Measurements from ENCODE around the gene IL3.

The IL3 gene

GRCh38 chr5:132021654-132022053 is 38.8 kb upstream of the IL3 start:
- H3K4me3 ChIP-seq (ENCODE audit: low read depth, low read length), result no peak overlapping the region
- no peak for TF ChIP-seq CTCF (IDR thresholded peaks at IDR 0.05; ENCODE audit: borderline replicate concordance, insufficient read depth, low read depth, low read length)

GRCh38 chr5:132022737-132023136 is 37.7 kb upstream of the IL3 start:
- no peak for TF ChIP-seq CTCF (IDR thresholded peaks at IDR 0.05; ENCODE audit: borderline replicate concordance, insufficient read depth, low read depth, low read length)
- no peak overlapping the region for H3K4me3 ChIP-seq (ENCODE audit: low read depth, low read length)

GRCh38 chr5:132023258-132024116 is 37.0 kb upstream of the IL3 start:
- no peak for TF ChIP-seq CTCF (IDR thresholded peaks at IDR 0.05; ENCODE audit: borderline replicate concordance, insufficient read depth, low read depth, low read length)
- H3K4me3 ChIP-seq (ENCODE audit: low read depth, low read length), result no peak overlapping the region

- H3K4me3 ChIP-seq (ENCODE audit: low read depth, low read length), result no peak overlapping the region
- TF ChIP-seq CTCF (IDR thresholded peaks at IDR 0.05; ENCODE audit: borderline replicate concordance, insufficient read depth, low read depth, low read length), result no peak
These were observed 36.4 kb upstream of the IL3 start for GRCh38 chr5:132024117-132024435.

- no peak for TF ChIP-seq CTCF (IDR thresholded peaks at IDR 0.05; ENCODE audit: borderline replicate concordance, insufficient read depth, low read depth, low read length)
- no peak overlapping the region for H3K4me3 ChIP-seq (ENCODE audit: low read depth, low read length)
These were observed 35.6 kb upstream of the IL3 start for GRCh38 chr5:132024789-132025402.

GRCh38 chr5:132025403-132025971 is 35.0 kb upstream of the IL3 start:
- H3K4me3 ChIP-seq (ENCODE audit: low read depth, low read length), result no peak overlapping the region
- no peak for TF ChIP-seq CTCF (IDR thresholded peaks at IDR 0.05; ENCODE audit: borderline replicate concordance, insufficient read depth, low read depth, low read length)
